ACC112 (cell line): ENCODE results near the gene MPZL2.

ENCODE experiments used
- H2AFZ ChIP-seq: fragments of 200-600 bp; sonication (generic); one replicate; pipeline ENCODE4 v1.6.0; 2017; ENCODE audit warnings: antibody characterized with exemption, low read length; ENCODE audit not compliant: unreplicated experiment
- H3K27ac ChIP-seq: fragments of 200-600 bp; sonication (generic); 2 replicates; pipeline ENCODE4 v1.5.1; 2014; ENCODE audit warnings: low read depth, mild to moderate bottlenecking, antibody characterized with exemption, low read length, moderate library complexity
- H3K27me3 ChIP-seq: fragments of 200-600 bp; sonication (generic); 2 replicates; pipeline ENCODE4 v1.6.1; 2014; ENCODE audit warnings: mild to moderate bottlenecking, antibody characterized with exemption, low read length, moderate library complexity, mixed read lengths; ENCODE audit not compliant: insufficient read depth
- H3K36me3 ChIP-seq: fragments of 200-600 bp; sonication (generic); 2 replicates; pipeline ENCODE4 v1.6.1; 2016; ENCODE audit warnings: mild to moderate bottlenecking, antibody characterized with exemption, low read length, moderate library complexity, mixed read lengths; ENCODE audit not compliant: insufficient read depth
- H3K4me1 ChIP-seq: fragments of 200-600 bp; sonication (generic); one replicate; pipeline ENCODE4 v1.6.1; 2016; ENCODE audit warnings: low read length, mixed read lengths; ENCODE audit not compliant: insufficient read depth, unreplicated experiment, control insufficient read depth
- H3K4me3 ChIP-seq: fragments of 200-600 bp; sonication (generic); 2 replicates; pipeline ENCODE4 v1.5.1; 2014; ENCODE audit warnings: mild to moderate bottlenecking, low read depth, low read length
- H3K79me2 ChIP-seq: fragments of 200-600 bp; sonication (generic); one replicate; pipeline ENCODE4 v1.6.0; 2016; ENCODE audit warnings: low read length; ENCODE audit not compliant: control insufficient read depth, unreplicated experiment, insufficient read depth

Gene MPZL2

GRCh38 chr11:118212131-118212725 lies 51.9 kb downstream of the MPZL2 start:
- no peak overlapping the region for H3K27ac ChIP-seq
- H3K4me1 ChIP-seq: no peaks in the 10 kb centered on the region
- peaks cover 90% of the 10 kb centered on the region for H3K27me3 ChIP-seq
- H3K4me3 ChIP-seq: no peak overlapping the region
- no peaks in the 10 kb centered on the region for H3K79me2 ChIP-seq
- no peaks in the 10 kb centered on the region for H3K36me3 ChIP-seq
- no peak overlapping the region for H2AFZ ChIP-seq

- Histone ChIP-seq H3K36me3 (no peaks in the 10 kb centered on the region), H3K79me2 (no peaks in the 10 kb centered on the region), H3K4me3 (no peak overlapping the region), H3K27ac (no peak overlapping the region), H3K27me3 (peaks cover 91% of the 10 kb centered on the region), H2AFZ (no peak overlapping the region), H3K4me1 (no peaks in the 10 kb centered on the region)
These were observed 53.1 kb downstream of the MPZL2 start for GRCh38 chr11:118211006-118211405.

GRCh38 chr11:118210323-118210722 lies 53.8 kb downstream of the MPZL2 start:
- Histone ChIP-seq H3K4me1 (no peaks in the 10 kb centered on the region), H3K27ac (no peak overlapping the region), H3K27me3 (peaks cover 91% of the 10 kb centered on the region), H3K4me3 (no peak overlapping the region), H3K36me3 (no peaks in the 10 kb centered on the region), H3K79me2 (no peaks in the 10 kb centered on the region), H2AFZ (no peak overlapping the region)

- H3K36me3 ChIP-seq: no peaks in the 10 kb centered on the region
- peaks cover 91% of the 10 kb centered on the region for H3K27me3 ChIP-seq
- H3K79me2 ChIP-seq: no peaks in the 10 kb centered on the region
- no peak overlapping the region for H3K4me3 ChIP-seq
- H2AFZ ChIP-seq: no peak overlapping the region
- H3K27ac ChIP-seq: no peak overlapping the region
- H3K4me1 ChIP-seq: no peaks in the 10 kb centered on the region
These were observed 55.1 kb downstream of the MPZL2 start for GRCh38 chr11:118209033-118209432.

- Histone ChIP-seq H3K4me1 (no peaks in the 10 kb centered on the region), H3K4me3 (no peak overlapping the region), H3K27me3 (peaks cover 91% of the 10 kb centered on the region), H2AFZ (no peak overlapping the region), H3K79me2 (no peaks in the 10 kb centered on the region), H3K36me3 (no peaks in the 10 kb centered on the region), H3K27ac (no peak overlapping the region)
These were observed 57.0 kb downstream of the MPZL2 start for GRCh38 chr11:118207079-118207478.

GRCh38 chr11:118206391-118207031 lies 57.6 kb downstream of the MPZL2 start:
- Histone ChIP-seq H3K4me3 (no peak overlapping the region), H3K27ac (no peak overlapping the region), H3K36me3 (no peaks in the 10 kb centered on the region), H3K27me3 (peaks cover 91% of the 10 kb centered on the region), H3K4me1 (no peaks in the 10 kb centered on the region), H2AFZ (no peak overlapping the region), H3K79me2 (no peaks in the 10 kb centered on the region)

GRCh38 chr11:118205606-118206378 lies 58.3 kb downstream of the MPZL2 start:
- Histone ChIP-seq H3K36me3 (no peaks in the 10 kb centered on the region), H3K79me2 (no peaks in the 10 kb centered on the region), H3K4me1 (no peaks in the 10 kb centered on the region), H2AFZ (no peak overlapping the region), H3K27me3 (peaks cover 97% of the 10 kb centered on the region), H3K4me3 (no peak overlapping the region), H3K27ac (no peak overlapping the region)
